Esophagus mucosa (tissue), 1 donor: ENCODE data around the gene STX10. TPM values are rescaled to one million over a fixed set of nuclear protein-coding genes. Genes with fewer than 3 reads are reported as not detected.
"Not testable (repeated sequence)": the region's sequence is repeated elsewhere in the genome, so short reads cannot be mapped to it uniquely, and the experiment has no call there.

Experiments
- ATAC-seq: fragments of 200-7000 bp; cut with Tn5 transposase; one replicate; pipeline ENCODE4 v1.9.1; 2020
- total RNA-seq: library from RNA; stranded (reverse); gene quantifications from one replicate; pipeline ENCODE4 v1.2.4, GENCODE V29; 2023
- donor health status: DM: yes; HTN: yes; CAD: no.

Gene STX10
- total RNA-seq, 1 donor from 2014 or later: 46.0 TPM

DNA sequence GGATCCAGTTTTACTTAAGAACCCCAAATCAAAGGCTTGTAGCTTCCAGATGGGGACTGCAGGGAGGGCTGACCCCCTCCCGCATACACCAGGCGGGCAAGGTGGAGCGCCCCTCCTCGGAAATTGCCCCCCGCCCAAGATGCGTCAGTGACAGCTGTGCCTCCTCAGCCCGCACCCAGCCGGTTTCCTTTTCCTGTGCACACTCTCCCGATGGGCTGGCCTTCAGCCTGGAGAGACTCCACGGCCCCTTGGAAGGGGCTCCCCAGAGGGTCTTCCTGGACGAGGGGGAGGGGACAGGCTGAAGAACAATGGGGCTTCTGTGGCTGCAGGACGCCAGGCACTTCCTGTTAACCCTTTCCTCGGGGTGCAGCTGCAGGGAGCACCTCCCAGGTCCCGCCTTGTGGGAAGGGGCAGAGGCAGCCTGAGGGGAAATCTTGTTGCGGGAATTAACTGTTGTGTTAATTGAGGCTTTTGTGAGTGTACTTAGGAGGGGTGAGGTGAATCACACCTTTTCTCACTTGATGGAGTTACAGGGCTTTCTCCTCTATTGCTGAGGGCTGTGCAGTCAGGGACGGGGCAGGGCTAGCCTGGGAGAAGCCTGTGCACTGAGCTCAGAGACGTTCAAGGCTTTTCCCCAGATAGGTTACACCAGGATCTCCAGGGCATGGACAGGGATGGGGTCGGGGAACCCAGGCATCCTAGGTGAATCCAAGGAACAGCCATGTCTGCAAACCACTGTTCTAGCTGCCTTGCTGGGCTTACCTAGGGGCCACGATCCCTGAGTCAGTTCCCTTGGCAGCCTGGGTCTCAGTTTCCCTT is 14.4 kb upstream of the STX10 start:
- peak; percentile 46 for ATAC-seq

DNA sequence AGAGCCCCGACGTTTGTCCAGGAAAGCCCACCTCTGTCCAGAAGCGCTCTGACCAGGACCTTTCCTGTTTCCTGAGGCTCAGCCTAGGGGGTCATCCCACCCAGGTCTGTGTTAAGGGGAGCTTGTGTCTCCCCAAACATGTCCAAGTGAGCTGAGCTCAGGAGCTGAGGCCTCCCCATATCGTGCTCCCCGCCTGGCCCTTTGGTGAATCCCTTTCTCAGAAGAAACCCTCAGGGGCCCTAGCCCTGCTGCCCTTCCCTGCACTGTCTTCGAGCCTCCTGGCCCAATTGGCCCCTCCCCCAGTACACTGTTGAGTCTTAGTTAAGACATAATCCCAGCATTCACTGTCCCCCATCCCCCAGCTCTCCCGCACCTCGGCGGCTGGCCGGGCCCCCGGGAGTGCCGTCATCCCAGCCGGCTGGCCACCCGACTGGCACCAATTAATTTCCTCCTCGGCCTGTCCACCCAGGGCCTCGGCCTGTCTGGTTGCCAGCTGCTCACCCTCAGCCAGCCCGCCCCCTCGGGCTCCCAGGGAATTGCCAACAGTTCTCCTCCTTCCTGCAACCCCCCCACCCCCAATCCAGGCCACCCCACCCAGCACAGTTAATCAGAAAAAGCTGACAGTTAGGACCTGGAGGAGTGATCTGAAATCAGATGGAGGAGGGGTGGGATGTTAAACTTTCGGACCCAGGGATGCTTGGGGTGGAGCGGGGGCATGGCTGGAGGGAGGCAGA is 13.6 kb upstream of the STX10 start:
- peak; percentile 32 for ATAC-seq

DNA sequence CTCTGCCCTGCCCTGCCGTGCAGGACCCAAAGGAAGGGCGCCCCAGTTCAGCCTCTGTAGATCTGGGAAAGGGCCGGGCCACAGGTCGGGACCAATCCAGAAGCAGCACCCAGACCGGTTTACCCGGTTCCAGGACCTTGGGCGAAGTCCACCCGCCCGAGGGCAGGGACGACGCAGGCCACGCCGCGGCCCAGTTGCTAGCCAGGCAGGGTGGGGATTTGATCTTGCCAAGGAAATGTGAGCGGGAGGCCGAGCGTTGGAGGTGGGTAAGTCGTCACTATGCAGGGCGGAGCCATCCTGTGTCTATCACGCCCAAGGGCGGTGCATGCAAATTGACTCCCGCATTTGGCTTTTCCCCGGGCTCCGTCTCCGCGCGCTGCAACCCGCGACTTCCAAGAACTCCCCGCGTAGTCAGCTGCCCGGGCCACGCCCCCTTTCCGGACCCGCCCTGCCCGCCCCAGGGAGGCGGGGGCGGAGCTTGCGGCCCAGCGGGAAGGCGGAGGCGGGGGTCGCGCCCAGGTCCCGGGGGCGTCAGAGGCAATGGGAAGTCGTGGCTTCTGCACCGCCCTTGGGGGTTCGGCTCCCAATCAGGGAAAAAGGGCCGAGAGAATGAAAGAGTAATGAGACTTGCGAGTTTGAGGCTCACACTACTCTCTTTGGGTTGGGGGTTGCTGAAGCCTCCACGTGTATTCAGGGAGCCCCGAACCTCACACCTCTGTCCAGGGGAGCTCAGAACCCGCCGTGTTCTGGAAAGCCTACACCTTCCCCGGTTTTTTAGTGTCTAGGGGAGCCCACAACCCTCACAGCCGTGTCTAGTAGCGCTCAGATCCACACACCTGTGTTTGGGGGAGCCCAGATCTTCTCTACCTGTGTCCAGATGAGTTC is 12.8 kb upstream of the STX10 start:
- peak; percentile 82 for ATAC-seq

DNA sequence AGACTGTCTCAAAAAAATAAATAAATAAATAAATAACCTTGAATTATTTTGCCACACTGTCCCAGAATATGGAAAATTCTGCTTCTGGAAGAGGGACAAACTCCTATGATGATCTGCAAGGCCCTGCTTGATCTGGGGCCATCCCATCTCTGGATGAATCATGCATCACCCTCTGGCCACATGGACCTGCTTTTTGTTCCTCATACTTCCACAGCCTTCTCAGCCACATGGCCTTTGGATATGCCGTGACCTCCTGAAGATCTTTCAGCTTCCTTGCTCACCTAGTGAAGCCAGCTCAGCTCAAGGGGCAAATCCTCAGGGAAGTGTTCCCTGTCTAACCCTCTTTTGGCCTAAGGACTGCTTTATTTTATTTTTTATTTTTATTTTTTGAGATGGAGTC is 10.4 kb upstream of the STX10 start:
- no peak for ATAC-seq

DNA sequence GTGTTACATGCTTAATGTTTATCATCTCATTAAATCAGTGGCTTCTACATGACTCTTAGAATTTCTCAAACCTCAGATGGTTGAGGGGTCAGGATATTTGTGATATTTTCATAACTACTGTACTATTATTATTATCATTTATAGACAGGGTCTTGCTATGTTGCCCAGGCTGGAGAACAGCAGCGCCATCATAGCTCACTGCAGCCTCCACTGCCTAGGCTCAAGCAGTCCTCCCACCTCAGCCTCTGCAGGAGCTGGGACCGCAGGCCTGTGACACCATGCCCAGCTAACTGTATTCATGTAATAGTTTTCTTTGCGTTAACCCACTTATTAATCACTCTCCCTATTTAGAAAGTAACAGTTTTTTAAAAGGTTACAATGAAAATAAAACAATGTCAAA is 9.5 kb upstream of the STX10 start:
- ATAC-seq: no peak

DNA sequence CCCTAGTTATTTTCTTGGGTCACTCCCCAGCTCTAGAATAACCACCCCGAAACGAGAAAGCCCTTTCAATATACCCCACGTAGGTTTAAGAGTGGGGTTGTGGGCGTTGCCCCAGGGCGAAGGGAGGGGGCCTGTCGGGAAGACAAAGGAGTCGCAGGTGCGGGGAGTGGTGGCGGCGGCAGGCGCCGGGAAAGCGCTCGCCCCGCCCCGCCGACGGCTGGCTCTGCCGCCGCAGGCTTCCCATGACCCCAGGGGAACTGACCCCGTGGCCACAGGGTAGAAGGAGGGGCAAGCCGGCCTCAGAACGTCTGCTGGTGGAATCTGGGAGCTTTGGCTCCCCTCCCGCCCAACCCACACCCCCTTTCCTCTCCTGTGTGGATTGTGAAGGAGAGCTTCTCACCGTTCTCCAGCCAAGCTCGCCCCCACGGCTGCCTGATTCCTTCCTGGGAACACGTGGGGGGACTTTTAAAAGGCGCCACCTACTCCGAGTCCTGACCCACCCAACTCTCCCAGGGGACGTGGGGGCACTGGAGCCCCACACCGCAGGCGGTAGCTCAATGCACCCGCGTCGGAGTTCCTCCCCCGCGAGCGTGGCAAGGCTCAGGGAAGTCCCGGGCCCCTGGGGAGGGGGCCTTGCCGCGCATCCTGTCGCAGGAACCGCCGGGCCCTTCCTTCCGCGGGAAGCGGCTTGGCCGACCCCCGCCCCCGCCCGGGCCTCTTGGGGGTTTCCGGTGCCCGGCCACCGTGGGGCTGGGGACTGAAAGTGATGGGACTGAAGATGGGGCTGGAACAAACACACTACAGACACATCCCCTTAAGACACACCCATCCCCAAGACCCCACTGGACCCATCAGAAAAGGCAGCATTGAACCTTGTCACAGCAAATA is 5.5 kb upstream of the STX10 start:
- ATAC-seq: peak; percentile 5

DNA sequence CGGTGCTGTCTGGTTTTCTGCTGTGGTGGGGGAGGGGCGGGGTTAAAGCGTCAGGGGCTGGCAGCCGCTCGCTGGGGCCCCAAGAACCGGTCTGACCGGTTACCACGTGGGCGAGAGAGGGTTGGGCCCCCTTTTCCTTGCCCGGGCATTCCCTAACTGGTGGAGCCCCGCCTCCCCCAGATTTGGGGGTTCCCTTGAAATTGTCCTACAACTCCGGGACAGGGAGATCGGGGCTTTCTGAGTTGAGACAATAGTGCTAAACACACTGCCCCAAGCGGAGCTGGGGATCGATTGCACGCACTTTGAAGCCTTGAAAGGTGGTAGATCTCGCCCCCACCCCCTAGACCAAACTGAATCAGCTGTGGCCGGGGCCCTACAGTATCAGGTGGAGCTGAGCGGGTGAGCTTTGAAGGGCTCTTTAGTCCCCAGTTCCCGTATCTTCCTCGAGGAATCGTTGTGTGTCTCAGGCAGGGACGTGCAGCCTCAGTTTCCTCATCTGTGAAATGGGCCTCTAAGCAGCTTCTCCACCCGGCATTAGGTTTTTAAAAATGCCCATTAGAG is 4.8 kb upstream of the STX10 start:
- ATAC-seq: peak; percentile 18

DNA sequence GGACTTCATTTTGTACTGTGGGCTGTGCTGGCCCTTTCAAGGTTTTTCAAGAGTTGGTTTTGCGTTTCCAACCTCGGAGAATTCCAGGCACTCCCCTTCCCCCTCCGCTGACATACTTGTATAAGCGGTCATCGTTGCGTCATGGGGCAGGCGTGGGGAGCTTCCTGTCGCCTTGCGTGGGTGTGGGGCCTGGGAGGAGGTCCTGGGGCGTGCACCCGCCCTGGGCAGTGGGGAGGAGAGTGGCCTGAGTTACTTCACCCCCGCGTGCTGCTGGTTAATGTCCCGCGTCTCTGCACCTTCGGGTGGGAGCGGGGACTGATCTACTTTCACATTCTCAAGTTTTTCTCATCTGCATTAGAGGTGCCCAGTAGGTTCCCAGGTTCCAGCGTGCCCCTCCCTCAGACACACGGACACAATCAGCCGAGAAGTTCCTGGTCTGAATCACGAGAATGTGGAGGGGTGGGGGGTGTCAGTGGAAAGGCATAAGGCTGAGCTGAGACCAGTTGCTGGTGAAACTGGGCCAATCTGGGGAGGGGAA is 4.1 kb upstream of the STX10 start:
- peak; percentile 10 for ATAC-seq

DNA sequence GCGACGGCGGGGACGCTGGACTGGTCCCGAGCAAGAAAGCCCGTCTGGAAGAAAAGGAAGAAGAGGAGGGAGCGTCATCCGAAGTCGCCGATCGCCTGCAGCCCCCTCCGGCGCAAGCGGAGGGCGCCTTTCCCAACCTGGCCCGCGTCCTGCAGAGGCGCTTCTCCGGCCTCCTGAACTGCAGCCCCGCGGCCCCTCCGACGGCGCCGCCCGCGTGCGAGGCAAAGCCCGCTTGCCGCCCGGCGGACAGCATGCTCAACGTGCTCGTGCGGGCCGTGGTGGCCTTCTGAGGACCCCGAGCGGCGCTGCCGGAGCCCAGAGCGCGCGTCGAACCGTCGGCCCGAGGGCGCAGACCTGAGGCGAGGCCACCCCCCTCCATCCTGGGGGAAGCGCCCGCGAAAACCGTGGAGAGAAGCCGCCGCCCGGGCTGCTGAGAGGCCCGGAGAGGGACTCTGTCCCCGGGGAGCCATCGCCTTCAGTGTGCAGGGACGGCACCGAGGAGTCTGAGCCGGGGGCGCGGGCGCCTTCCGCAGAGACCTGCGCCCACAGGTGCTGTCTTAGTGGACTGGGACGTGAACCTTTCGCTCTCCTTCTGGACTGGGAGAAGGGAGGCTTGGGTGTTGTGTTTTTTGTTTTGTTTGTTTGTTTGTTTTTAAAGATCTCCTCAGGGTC is 3.5 kb upstream of the STX10 start:
- no peak for ATAC-seq

DNA sequence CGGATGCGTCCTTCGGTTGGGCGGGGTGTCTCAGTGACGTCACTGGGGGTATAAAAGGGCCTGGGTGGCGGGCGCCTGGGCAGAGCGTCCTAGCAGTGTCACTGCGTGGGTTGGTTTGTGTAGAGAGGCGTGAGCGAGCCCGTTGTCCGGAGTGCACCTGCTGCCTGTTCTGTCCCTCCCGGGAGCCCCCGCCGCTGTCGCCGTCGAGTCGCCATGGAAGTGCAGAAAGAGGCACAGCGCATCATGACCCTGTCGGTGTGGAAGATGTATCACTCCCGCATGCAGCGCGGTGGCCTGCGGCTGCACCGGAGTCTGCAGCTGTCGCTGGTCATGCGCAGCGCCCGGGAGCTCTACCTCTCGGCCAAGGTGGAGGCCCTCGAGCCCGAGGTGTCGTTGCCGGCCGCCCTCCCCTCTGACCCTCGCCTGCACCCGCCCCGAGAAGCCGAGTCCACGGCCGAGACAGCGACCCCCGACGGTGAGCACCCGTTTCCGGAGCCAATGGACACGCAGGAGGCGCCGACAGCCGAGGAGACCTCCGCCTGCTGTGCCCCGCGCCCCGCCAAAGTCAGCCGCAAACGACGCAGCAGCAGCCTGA is 2.9 kb upstream of the STX10 start:
- ATAC-seq: peak; percentile 46

DNA sequence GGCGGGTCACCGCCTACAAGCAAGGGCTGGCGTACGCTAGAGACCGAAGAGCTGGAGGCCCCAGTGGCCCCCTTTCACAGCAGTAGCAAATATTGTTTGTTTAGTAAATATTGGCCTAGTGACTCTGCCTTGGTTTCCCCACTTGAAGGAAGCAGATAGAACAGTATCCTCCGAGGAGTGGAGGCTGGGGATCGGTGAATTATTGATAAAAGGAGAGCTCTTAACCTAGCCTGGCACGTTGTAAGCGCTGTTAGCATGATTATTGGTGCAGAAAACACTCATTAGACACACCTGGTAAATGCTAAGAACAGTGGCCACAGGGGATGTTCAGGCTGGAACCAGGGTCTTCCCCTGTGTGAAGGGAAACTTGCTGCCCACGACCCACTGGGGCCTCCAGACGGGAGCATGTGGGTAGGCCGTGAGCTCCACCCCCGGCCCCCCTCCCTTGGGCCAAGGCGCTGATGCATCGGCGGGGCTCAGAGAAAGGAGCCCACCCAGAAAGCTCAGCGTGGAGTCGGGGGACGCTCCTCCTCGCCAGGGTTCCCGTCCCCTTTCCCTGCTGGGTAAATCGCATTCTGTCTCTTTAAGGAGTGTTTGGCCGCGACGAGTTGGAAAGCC is 2.3 kb upstream of the STX10 start:
- ATAC-seq: peak; percentile 0

DNA sequence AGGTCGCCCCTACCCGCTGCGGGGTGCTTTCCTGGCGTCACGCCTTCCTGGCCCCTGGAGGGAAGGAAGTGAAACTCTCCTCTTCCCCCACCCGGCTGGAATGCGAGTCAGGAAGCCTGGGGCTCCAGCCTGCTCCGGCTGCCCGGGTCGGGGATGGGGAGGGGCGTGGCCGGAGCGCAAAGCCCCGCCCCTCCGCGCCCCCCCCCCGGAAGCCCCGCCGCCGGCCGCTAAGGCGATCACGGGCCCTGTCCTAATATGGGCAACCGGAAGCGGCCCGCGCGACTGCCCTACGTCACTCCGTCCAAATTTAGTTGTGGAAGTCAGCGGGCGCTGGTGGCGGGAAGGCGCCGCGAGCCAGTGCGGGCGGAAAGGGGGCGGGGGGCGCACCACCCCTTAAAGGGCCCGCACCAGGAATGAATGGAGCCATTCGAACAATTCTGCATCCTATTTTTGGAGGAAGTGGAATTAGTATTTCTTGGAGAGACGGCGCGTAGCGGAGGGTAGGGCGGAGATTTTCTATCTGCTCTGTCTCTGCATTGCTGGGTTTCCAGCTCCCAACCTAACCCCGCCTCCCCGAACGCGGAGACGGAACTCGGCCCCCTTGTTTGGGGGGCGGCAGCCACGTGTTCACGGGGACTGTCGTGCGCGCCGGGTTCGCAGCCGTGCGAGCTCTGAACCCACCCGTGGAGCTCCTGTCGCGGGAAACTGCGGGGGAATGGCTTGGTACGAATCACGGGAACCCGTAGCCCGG is 1.6 kb upstream of the STX10 start:
- ATAC-seq: peak; percentile 59

DNA sequence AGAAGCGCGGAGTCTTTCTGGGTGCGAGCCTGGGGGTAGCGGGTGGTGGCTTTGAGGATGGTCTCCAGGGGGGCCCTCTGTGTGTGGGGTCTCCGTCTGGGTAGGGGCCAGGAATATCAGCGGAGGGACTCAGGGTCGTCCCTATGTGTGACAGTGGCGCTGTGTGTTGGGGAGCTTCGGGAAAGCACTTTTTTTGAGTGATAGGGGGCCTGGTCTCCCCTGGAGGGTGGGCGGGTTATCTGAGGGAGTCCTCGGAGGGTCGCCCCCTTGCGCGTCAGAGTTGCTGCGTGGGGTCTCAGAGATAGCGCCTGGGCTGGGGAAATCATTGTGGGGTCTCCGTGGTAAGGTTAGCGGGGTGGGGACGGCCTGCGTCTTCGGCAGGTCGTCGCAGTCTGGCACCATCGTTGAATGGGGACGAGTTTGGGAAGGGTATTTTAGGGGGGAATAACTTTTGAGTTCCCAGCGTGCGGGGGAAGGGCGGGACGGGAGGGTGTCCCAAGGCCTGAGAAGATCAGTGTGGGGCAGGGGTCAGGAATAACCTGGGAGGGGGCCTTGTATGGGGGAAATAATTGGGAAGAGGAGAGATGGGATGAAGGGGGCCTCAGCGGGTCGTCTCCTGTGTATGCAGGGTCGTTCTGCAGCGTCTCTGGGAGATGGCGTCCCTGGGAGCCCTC is 893 bp upstream of the STX10 start:
- ATAC-seq: no peak

DNA sequence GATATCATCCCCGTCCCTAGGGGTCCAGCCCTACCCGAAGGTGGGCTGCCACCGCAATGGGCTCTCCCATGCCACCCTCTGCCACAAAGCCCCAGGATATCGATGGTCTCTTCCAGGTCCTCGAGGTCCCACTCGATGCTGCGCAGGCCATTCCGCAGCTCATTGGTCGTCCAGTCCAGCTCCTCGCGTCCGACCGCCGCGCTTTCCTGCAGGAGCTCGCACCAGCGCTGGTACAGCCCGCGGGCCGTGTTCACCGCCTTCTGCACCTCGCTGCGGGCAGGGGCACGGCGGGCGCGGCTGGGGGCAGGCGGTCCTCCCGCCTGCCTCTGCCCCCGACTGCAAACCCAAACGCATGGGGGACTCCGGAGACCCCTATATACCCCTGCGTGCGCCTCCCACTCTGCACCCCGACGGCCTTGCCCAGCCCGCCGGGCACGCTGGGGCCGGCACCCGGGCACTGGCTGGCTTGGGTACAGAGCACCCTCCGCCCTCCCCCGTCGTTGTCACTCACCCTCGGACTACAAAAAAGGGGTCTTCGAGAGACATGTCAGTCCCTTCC is 468 bp downstream of the STX10 start:
- ATAC-seq: peak; percentile 0

DNA sequence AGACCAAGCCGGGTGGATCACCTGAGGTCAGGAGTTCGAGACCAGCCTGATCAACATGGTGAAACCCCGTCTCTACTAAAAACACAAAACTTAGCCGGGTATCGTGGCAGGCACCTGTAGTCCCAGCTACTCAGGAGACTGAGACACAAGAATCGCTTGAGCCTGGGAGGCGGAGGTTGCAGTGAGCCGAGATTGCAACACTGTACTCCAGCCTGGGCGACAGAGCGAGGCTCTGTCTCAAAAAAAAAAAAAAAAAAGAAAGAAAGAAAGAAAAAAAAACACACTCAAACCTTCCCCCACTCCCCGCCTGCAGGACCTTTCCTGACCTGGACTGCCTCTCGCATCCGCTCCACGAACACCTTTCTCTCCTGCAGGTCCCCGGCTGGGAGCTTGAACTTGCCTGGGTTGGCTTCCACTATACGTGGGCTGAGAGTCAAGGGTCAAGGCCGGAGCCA is 975 bp downstream of the STX10 start:
- ATAC-seq: not testable (repeated sequence)

DNA sequence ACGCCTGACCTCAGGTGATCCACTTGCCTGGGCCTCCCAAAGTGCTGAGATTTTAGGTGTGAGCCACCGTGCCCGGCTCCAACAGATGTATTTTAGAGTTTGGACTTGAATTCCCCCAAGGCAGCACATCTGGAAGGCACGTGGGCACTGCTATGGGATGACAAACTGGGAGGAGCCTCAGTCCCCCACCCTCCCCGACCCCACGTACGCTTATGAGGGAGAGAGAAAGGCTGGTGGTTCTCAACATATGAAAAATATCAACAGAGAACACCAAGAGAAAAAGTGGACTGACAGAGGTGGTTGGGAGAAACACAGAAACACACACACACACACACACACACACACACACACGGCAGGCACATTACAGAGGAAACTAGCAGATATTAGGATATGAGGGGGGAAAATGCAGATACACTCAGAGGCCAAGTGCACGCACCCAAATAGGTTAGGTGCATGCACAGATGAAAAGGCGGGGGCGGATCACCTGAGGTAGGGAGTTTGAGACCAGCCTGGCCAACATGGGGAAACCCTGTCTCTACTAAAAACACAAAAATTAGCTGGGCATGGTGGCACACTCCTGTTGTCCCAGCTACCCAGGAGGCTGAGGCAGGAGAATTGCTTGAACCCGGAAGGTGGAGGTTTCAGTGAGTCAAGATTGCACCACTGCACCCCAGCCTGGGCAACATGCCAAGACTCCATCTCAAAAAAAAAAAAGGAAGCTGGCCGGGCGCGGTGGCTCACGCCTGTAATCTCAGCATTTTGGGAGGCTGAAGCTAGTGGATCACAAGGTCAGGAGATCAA is 3.2 kb downstream of the STX10 start:
- ATAC-seq: no peak

DNA sequence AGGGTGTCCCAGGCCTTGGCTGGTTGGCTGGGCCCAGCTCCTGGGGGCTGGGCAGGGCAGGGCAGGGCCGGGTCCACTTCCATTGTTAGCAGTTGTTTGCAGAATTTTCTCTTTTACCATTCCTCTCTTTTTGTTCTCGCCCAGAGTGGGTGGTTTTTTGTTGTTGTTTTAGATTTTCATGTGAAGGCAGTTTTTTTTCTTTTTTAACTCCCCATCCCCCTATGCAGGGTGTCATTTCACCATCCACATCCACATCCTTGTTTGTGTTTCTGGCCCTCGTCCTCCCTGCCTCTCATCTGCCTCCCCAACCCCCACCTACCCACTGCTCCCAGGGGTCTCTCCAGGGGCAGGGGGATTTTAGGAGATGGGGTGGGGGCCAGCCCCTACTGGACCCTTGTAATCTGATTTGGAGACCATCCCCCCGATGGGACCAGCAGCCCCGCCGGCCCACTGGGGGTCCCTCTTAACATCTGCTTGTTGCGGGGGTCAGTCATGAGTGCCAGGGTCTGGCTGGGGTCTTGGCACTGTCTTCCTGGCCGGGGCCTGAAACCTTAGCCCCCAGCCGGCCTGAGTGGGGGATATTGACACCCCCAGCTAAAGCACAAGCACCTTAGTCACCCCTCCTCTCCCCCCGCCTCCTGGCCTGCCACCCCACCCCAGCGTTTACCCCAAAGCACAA is 10.4 kb downstream of the STX10 start:
- ATAC-seq: no peak
